Calu3 (cell line): Measurements from ENCODE around the gene CEP43. TPM values are rescaled to one million over a fixed set of nuclear protein-coding genes. Genes with fewer than 3 reads are reported as not detected.

Experiments
- BruUV-seq: library from RNA; stranded (reverse); fragments of 400-500 nt; replicated peaks from 2 replicates; lab custom pipeline; 2021; lab: Mats Ljungman, UMichigan
- CTCF ChIA-PET: fragments of 300-600 bp; sonication (Branson Sonifier 250); formaldehyde crosslinking; loops from one replicate; lab custom pipeline; 2022; ENCODE audit warnings: antibody characterized with exemption; lab: Charles Lee
- DNase-seq: peaks from one replicate; pipeline ENCODE4 v3.0.0; 2022
- H3K27ac Mint-ChIP-seq: one replicate; pipeline ENCODE4 v1.8.0; 2022; ENCODE audit warnings: mixed read lengths; ENCODE audit not compliant: unreplicated experiment
- H3K27me3 Mint-ChIP-seq: one replicate; pipeline ENCODE4 v1.8.0; 2022; ENCODE audit warnings: mixed read lengths; ENCODE audit not compliant: unreplicated experiment
- H3K36me3 Mint-ChIP-seq: one replicate; pipeline ENCODE4 v1.8.0; 2022; ENCODE audit warnings: mild to moderate bottlenecking, moderate library complexity, mixed read lengths; ENCODE audit not compliant: insufficient read depth, unreplicated experiment
- H3K4me1 Mint-ChIP-seq: one replicate; pipeline ENCODE4 v1.8.0; 2022; ENCODE audit warnings: mild to moderate bottlenecking, low read depth, mixed read lengths; ENCODE audit not compliant: unreplicated experiment
- H3K4me3 Mint-ChIP-seq: one replicate; pipeline ENCODE4 v1.8.0; 2022; ENCODE audit warnings: mild to moderate bottlenecking, low read depth, moderate library complexity, mixed read lengths; ENCODE audit not compliant: unreplicated experiment
- H3K9me3 Mint-ChIP-seq: one replicate; pipeline ENCODE4 v1.8.0; 2022; ENCODE audit warnings: low read depth, mixed read lengths; ENCODE audit not compliant: unreplicated experiment
- CTCF ChIP-seq: fragments of 200-600 bp; IDR thresholded peaks from one replicate; pipeline ENCODE4 v1.8.0; 2022; ENCODE audit warnings: antibody characterized with exemption; ENCODE audit not compliant: unreplicated experiment
- intact Hi-C: fragments of 100-400 bp; cut with micrococcal nuclease; formaldehyde crosslinking; loops from one replicate; pipeline ENCODE4 v1.10.0; 2022; ENCODE audit not compliant: unreplicated experiment
- total RNA-seq: library from RNA; stranded (reverse); gene quantifications from 2 replicates; pipeline ENCODE4 v1.2.3, GENCODE V29; 2022

The CEP43 gene
- total RNA-seq, 1 experiment from 2014 or later = 34.9 TPM

GRCh38 chr6:166960609-166960978 is 38.6 kb upstream of the CEP43 start:
- BruUV-seq = no TSS peak
- peaks cover 4% of the 10 kb centered on the region for H3K9me3 Mint-ChIP-seq
- H3K36me3 Mint-ChIP-seq = peaks cover 40% of the 10 kb centered on the region
- no peak for DNase-seq
- intact Hi-C loops = no loop called here
- no peaks in the 10 kb centered on the region for H3K27me3 Mint-ChIP-seq
- CTCF ChIA-PET = no interaction called here
- H3K27ac Mint-ChIP-seq = peak overlapping the region; percentile 14
- no peak overlapping the region for H3K4me3 Mint-ChIP-seq
- no peak for TF ChIP-seq CTCF
- peaks cover 28% of the 10 kb centered on the region for H3K4me1 Mint-ChIP-seq

GRCh38 chr6:166966268-166966667 is 32.9 kb upstream of the CEP43 start:
- DNase-seq = no peak
- Mint-ChIP-seq H3K4me3 (no peak overlapping the region), H3K27me3 (no peaks in the 10 kb centered on the region), H3K9me3 (peaks cover 19% of the 10 kb centered on the region), H3K36me3 (peaks cover 4% of the 10 kb centered on the region), H3K4me1 (no peaks in the 10 kb centered on the region), H3K27ac (peak overlapping the region; percentile 54)
- CTCF ChIA-PET = no interaction called here
- no TSS peak for BruUV-seq
- TF ChIP-seq CTCF = no peak
- intact Hi-C loops = no loop called here

GRCh38 chr6:166969390-166970002 is 29.7 kb upstream of the CEP43 start:
- TF ChIP-seq CTCF = no peak
- no peak overlapping the region for H3K27ac Mint-ChIP-seq
- CTCF ChIA-PET = no interaction called here
- BruUV-seq = no TSS peak
- peaks cover 4% of the 10 kb centered on the region for H3K36me3 Mint-ChIP-seq
- peaks cover 15% of the 10 kb centered on the region for H3K9me3 Mint-ChIP-seq
- H3K27me3 Mint-ChIP-seq = no peaks in the 10 kb centered on the region
- intact Hi-C loops = no loop called here
- no peak overlapping the region for H3K4me3 Mint-ChIP-seq
- DNase-seq = no peak
- H3K4me1 Mint-ChIP-seq = no peaks in the 10 kb centered on the region

- Mint-ChIP-seq H3K27me3 (no peaks in the 10 kb centered on the region), H3K4me3 (no peak overlapping the region), H3K27ac (no peak overlapping the region), H3K36me3 (peaks cover under 1% of the 10 kb centered on the region), H3K4me1 (no peaks in the 10 kb centered on the region), H3K9me3 (peaks cover 15% of the 10 kb centered on the region)
- intact Hi-C loops = no loop called here
- CTCF ChIA-PET = no interaction called here
- no TSS peak for BruUV-seq
- no peak for TF ChIP-seq CTCF
- DNase-seq = no peak
These were observed 29.1 kb upstream of the CEP43 start for GRCh38 chr6:166970091-166970490.
